GM21723 (cell line): ENCODE data around the gene C1QTNF3.

Experiments used
- ATAC-seq: cut with Tn5 transposase; IDR thresholded peaks from one replicate; pipeline ENCODE4 v1.9.1; 2021; ENCODE audit warnings: mild to moderate bottlenecking, moderate library complexity; ENCODE audit not compliant: unreplicated experiment

Gene C1QTNF3

GRCh38 chr5:34002629-34003328 lies 40.2 kb downstream of the C1QTNF3 start:
- no peak for ATAC-seq

GRCh38 chr5:34001241-34001841 lies 41.7 kb downstream of the C1QTNF3 start:
- ATAC-seq, result no peak

- no peak for ATAC-seq
Measured at GRCh38 chr5:33999978-34000377, 43.0 kb downstream of the C1QTNF3 start.

- ATAC-seq, result peak; percentile 77
Measured at GRCh38 chr5:33997331-33997983, 45.6 kb downstream of the C1QTNF3 start.

- no peak for ATAC-seq
Measured at GRCh38 chr5:33995865-33996264, 47.1 kb downstream of the C1QTNF3 start.

GRCh38 chr5:33994845-33995244 lies 48.2 kb downstream of the C1QTNF3 start:
- no peak for ATAC-seq

GRCh38 chr5:33992864-33993263 lies 50.1 kb downstream of the C1QTNF3 start:
- ATAC-seq, result no peak

GRCh38 chr5:33985447-33985846 lies 57.6 kb downstream of the C1QTNF3 start:
- no peak for ATAC-seq

GRCh38 chr5:33984671-33985124 lies 58.3 kb downstream of the C1QTNF3 start, which contains the start of gene SLC45A2:
Gene SLC45A2, minus strand, starts transcription at chr5:33984693. Its CDS starts 110 bp downstream, at chr5:33984583.
- ATAC-seq, result no peak

- no peak for ATAC-seq
Measured at GRCh38 chr5:33984178-33984577, 58.8 kb downstream of the C1QTNF3 start.

GRCh38 chr5:33981408-33982162 lies 61.4 kb downstream of the C1QTNF3 start:
- ATAC-seq, result no peak

- no peak for ATAC-seq
Measured at GRCh38 chr5:33980030-33980429, 63.0 kb downstream of the C1QTNF3 start.

GRCh38 chr5:33978306-33978705 lies 64.7 kb downstream of the C1QTNF3 start:
- ATAC-seq, result no peak

GRCh38 chr5:33976307-33976706 lies 66.7 kb downstream of the C1QTNF3 start:
- ATAC-seq, result no peak

GRCh38 chr5:33975852-33976251 lies 67.2 kb downstream of the C1QTNF3 start:
- ATAC-seq, result no peak

GRCh38 chr5:33973271-33973670 lies 69.7 kb downstream of the C1QTNF3 start:
- peak; percentile 67 for ATAC-seq

GRCh38 chr5:33969572-33970452 lies 73.2 kb downstream of the C1QTNF3 start:
- ATAC-seq, result peak; percentile 79

- no peak for ATAC-seq
Measured at GRCh38 chr5:33968211-33969005, 74.6 kb downstream of the C1QTNF3 start.
